ENCODE data around the gene TMIE.
A peak's percentile ranks its signal among the peaks of the same experiment; 100 is the strongest.
"Not testable (repeated sequence)": the region's sequence is repeated elsewhere in the genome, so short reads cannot be mapped to it uniquely, and the experiment has no call there.

TMIE gene

DNA sequence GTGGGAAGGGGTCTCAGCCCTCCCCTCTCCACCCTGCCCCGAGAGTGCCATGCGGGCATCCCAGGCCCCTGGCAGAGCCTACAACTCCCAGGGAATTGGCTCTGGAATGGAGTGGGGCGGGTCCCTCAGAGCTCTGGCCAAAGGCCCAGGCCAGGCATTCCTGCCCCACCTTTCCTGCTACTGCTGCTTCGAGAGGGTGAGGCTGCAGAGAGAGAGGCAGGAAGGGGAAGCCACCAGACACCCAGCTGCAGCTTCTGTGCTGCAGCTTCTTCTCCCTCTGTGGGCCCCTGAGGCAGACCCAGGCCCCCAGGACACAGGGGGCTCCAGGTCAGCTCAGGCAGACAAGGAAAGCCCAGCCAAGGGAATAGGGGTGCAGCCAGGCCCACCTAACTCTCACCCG lies 10.4 kb upstream of the TMIE start:
- no peak for DNase-seq

GRCh38 chr3:46692566-46692990 lies 8.6 kb upstream of the TMIE start:
- DNase-seq = no peak

GRCh38 chr3:46693038-46693891 lies 7.9 kb upstream of the TMIE start, which contains the start of gene ALS2CL:
ALS2CL (minus strand) TSS chr3:46693679; CDS start chr3:46689440, 4,239 bp downstream.
- DNase-seq = no peak

GRCh38 chr3:46693892-46694226 lies 7.3 kb upstream of the TMIE start:
- DNase-seq = no peak

- no peak for DNase-seq
Measured at GRCh38 chr3:46694520-46694919, 6.7 kb upstream of the TMIE start.

GRCh38 chr3:46695177-46695961 lies 5.8 kb upstream of the TMIE start:
- no peak for DNase-seq

DNA sequence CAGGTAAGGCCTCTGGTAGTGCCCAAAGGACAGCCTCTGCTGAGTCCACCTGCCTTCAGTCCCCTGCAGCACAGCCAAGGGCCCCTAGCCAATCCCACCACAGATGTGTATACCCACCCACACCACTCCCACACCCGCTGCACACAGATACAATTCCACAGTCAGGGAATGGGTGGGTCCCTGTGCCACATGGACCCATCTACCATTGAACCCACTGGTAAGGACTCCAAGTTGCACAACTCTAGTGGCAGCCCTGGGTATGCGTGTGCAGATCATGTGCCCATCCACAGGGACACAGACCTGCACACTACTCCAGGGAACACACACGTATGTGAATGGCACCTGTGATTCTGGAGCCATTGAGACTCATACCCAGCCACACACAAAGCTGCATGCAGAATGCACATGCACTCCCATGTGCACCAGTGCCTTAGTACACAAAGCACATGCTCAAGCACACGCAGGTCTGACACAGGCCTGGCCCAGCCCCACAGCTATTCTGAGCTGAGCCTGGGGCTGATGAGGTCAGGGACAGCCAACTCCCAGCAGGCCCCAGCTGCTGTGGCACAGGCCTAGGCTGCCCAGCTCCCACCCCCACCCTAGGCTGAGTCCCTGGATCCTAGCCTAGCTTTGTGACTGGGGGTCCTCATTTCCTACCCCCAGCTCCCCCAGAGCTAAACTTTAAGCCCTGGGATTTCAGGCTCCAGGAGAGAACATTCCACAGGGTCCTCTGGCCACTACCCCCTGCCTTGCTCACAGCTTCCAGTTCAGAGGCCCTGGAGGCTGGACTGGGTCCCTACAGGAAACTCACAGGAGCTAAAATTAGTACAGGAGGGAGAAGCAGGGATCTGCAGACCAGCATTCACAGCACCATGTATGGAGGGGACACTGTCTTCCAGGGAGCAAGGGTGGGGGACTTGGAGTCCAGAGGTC lies 5.0 kb upstream of the TMIE start:
- DNase-seq = no peak

DNA sequence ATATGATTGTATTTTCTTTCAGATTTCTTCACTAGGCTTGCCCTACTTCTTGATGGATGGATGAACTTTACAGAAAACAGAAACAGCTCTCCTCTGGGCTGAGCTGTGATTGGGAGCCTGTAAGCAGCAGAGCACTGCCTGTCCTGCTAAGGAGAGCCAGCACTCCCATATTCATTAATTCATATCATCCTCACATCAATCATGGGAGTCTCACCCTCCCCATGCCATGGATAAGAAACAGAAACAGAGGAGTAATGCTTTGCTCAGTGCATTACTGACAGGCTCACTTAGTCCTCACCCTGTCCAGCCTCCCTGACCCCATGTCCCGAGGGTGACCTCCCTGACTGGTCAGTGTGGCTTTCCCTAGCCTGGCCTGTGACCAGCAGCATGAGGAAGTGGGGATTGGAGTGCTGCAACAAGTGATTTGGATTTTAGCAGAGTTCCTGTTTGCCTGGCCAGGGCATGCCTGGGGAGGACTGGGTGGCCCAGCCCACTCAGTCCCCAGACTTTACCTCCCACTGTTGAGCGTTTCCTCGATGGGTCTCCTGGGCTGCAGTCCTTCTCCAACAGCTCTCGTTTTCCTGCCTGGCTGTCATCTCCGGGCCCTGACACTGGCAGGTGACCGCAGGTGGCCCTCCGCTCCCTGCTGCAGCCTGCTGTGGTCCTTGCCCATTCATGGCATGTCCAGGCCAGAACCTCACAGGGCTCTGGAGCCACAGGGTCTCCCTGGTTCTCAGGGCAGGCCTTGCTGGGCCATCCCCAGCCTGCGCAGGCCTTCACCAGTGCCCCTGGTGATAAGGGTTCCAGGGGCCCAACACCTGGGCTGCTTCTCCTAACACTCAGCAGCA lies 1.3 kb upstream of the TMIE start:
- DNase-seq = no peak

DNA sequence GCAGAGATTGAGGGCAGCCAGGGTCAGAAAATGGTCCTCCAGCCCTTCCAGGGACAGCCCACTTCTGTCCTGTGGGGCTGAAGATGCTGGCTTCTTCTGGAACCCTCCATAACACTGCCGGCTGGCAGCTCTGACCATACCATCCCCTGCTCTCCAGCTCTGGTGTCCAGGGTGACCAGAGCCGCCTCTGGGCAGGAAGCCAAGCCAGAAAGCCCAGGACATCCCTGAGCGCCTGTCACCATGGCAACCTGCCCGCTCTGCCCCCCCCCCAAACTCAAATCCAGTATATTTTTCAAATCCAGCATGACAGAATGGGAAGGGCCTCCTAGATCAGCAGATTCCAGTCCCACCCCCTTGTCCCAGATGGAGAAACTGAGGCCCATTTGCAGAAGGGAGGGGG lies 420 bp upstream of the TMIE start:
- DNase-seq = no peak

- DNase-seq = no peak
Measured at GRCh38 chr3:46702246-46703012, 1.2 kb downstream of the TMIE start.

DNA sequence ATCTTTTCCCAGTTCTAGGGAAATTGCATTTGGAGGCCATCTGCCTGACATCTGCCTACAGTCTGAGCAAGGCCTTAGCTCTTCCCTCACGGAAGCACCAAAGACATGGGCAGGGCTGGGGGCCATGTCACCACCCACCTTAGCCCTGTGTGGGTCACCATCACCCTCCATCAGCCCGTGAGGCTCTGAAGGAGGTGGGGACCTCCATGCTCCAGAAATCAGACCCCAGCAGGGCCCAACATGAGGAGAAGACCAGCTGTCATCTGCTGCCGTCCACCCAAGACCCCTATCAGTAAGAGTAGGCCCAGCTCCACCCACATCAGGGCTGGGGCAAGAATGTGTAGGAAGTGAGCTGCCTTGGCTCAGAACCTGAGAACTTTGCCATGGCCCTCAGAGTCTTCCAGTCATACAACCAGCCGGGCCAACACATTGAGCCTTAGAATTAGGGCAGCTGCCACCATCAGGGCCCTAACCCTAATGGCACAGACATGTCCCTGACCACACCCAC lies 1.9 kb downstream of the TMIE start:
- DNase-seq = no peak

GRCh38 chr3:46704346-46704745 lies 3.2 kb downstream of the TMIE start:
- not testable (repeated sequence) for DNase-seq

DNA sequence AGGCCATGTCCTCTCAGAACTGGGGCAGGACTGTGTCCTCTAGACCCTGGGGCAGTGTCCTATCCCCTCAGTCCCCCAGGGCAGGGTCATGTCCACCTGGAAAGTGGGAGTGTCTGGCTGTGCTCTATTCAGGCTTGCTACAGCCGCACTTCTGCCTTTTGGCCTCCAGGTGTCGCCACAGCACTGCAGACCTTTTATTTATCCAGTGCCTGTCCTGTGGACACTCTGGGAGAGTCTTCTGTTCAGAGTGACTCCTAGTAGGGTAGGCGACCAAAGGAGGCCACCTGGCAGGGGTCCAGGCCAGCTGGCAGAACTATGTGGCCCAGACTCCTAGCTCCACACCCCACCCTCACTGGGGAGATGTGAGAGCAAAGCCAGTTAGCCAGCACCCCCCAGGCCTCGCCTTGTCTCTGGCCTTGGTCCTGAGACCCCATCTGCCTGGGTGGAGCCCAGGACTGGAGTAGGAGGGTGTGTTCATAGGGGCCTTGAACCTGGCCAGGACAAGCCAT lies 3.9 kb downstream of the TMIE start:
- DNase-seq = peak; percentile 50

DNA sequence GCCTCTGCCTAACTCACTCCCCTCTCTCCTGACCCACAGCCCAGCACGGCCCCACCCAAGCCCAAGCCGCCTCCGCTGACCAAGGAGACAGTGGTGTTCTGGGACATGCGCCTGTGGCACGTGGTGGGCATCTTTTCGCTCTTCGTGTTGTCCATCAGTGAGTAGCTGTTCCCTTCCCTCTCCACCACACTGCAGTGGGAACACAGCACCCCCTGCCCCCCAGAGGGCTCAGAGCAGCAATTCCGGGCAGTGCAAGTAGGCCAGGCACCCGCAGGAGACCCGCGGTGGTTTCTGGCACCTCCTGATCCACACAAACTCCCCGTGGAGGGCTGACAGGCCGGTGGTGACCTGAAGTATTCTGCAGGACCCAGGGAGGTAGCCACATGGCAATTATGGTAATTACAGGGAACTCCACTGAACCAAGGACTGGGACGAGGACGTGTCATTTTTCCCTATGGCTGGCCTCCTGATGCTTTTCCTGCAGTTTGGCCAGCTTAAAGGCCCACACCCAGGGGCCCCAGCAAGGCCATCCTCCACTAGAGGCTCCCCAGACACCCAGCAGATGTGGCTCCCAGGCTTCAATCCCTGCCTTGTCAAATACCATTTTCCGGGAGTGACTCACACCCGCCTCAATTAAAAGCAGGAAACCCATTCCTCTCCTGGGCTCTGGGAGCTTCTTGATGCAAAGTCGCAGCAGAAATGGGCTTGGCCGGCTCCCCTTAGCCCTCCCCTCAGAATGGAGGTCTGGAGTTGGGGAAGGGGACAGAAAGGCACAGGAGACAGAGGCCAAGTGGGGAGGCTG lies 4.8 kb downstream of the TMIE start:
- no peak for DNase-seq

GRCh38 chr3:46706771-46707582 lies 5.8 kb downstream of the TMIE start:
- no peak for DNase-seq

- no peak for DNase-seq
Measured at GRCh38 chr3:46707601-46708011, 6.4 kb downstream of the TMIE start.

DNA sequence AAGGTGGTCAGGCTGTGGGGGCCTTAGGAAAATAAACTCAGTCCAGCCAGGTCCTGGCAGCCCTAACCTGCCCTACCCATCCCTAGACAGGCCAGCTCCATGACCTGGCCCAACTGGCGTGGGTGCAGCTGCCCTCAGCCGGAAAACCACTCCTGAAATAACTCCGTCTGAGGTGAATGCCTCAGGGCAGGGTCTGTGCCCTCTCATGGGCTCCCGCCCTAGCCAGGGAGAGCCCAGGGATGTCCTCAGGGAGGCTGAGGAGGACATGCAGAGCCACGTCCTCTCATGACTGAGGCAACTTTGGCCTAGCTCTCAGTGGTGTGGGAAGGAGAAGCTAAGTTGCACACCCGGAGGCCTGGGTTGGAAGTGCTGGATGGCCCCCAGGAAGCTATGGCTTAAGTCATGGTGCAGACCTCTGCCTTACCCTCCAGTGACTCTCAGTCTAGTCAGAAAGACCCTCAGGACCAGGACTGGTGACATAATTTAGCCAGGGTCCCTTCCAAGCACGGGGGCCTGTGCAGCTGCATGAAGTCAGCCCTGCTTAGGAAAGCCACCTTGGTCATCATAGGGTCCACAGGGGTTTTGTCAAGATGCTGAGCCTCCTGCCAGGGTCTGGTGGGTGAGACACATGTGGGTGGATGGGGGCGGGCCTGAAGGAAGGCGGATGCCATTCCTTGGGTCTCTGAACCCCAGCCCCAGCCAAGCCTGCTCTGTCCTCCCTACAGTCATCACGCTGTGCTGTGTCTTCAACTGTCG lies 7.4 kb downstream of the TMIE start:
- no peak for DNase-seq

GRCh38 chr3:46709157-46709654 lies 8.0 kb downstream of the TMIE start:
- no peak for DNase-seq

All from T1000 (cell line).